AG04449 (cell line): ENCODE data around the gene ST3GAL4.

Experiments used
- CTCF ChIA-PET: fragments of 350-600 bp; formaldehyde crosslinking; extraction: SDS; loops from one replicate; lab custom pipeline; 2021; ENCODE audit warnings: antibody characterized with exemption; lab: Yijun Ruan, JAX
- POLR2A ChIA-PET: fragments of 400-600, 350-600 bp; formaldehyde crosslinking; extraction: SDS; loops from one replicate; lab custom pipeline; 2020; ENCODE audit warnings: antibody characterized with exemption, inconsistent platforms; lab: Yijun Ruan, JAX
- DNase-seq: peaks from one replicate; pipeline ENCODE4 v3.0.0-alpha.2; 2010; ENCODE audit warnings: low read depth, low spot score
- H3K4me3 ChIP-seq: 2 replicates; pipeline ENCODE4 v1.5.1; 2011; ENCODE audit warnings: low read depth, mild to moderate bottlenecking, control low read depth, low read length
- CTCF ChIP-seq: IDR thresholded peaks from one replicate; pipeline ENCODE4 v1.5.1; 2011; ENCODE audit warnings: mild to moderate bottlenecking, moderate library complexity, low read length, control low read depth, inconsistent platforms; ENCODE audit not compliant: insufficient read depth; ENCODE audit errors: missing control alignments

The ST3GAL4 gene

DNA sequence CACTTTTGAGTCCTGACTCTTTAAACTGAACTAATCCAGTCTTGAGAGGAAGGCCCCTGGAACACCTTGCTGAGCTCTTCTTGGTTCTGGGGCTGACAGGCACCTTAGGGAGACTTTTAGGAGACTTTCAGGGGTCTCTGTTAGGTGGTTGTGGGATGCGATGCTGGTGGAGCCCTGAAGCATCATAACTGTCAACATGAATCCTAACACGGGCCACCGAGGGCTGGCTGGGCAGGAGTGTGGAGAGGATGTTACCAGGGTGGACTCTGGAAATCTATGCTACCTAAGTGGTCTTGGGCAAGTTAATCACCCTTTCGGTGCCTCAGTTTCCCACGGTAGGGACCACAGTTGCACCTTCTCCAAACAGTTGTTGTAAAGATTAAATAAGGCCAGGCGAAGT is 106.5 kb downstream of the ST3GAL4 start:
- ChIA-PET CTCF (interaction anchor here (1.3 to 12.8 kb wide), 3 partner anchors 19 to 152 kb away, joined by 5 to 135 read pairs (median 6); no protein-coding TSS in a partner anchor), POLR2A (no interaction called here)
- no peak for DNase-seq
- no peak for TF ChIP-seq CTCF
- H3K4me3 ChIP-seq: no peak overlapping the region

DNA sequence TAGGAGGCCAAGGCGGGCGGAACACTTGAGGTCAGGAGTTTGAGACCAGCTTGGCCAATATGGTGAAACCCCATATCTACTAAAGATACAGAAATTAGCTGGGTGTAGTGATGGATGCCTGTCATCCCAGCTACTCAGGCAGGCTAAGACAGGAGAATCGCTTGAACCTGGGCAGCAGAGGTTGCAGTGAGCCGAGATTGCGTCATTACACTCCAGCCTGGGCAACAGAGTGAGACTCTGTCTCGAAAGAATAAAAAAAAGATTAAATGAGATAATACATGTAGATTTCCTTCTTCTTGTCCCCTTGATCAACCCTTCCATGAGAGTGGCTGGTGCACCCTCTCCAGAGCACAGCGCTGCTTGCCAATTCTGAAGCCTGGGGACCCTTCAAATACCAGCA is 106.9 kb downstream of the ST3GAL4 start:
- CTCF ChIA-PET: interaction anchor here (1.3 to 12.8 kb wide), 3 partner anchors 19 to 152 kb away, joined by 5 to 135 read pairs (median 6); no protein-coding TSS in a partner anchor
- POLR2A ChIA-PET: no interaction called here
- no peak for DNase-seq
- no peak for TF ChIP-seq CTCF
- H3K4me3 ChIP-seq: no peak overlapping the region
